HG02798 (cell line): ENCODE measurements around the gene HDHD3.
"Not testable (repeated sequence)": the region's sequence is repeated elsewhere in the genome, so short reads cannot be mapped to it uniquely, and the experiment has no call there.

Source experiments
- ATAC-seq: cut with Tn5 transposase; IDR thresholded peaks from one replicate; pipeline ENCODE4 v1.9.1; 2021; ENCODE audit warnings: mild to moderate bottlenecking; ENCODE audit not compliant: unreplicated experiment, poor library complexity

The HDHD3 gene

DNA sequence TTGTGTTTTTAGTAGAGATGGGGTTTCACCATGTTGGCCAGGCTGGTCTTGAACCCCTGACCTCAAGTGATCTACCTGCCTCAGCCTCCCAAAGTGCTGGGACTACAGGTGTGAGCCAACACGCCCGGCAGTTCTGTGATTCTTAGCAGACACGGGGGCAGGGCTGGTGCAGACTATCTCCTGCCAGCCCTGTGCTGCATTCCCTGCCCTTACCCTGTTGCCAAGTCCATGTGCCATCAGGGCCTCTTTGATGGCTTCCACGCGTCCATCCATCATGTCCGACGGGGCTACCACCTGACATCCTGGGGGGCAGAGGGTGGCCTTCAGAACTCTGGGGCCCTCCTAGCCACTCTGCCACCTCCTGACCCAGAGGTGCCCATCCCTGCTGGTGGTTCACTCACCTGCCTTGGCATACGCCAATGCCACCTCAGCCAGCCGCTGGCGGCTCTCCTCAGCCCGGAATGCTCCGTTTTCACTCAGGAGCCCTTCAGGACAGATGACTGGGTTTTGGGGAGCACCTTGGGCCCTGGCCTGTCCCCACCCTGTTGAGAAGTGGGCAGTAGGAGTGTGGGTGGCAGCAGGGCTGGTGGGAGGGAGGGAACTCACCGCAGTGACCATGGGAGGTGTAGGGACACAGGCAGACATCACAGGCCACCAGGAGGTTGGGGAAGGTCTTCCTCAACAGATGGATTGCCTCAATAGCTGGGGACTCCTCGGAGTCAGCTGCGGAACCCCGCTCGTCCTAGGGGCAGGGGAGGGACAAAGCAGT, 13.6 kb upstream of the HDHD3 start:
- ATAC-seq, result no peak

- no peak for ATAC-seq
Observed at GRCh38 chr9:113389451-113389850, 12.7 kb upstream of the HDHD3 start.

GRCh38 chr9:113388833-113389232, 12.0 kb upstream of the HDHD3 start:
- no peak for ATAC-seq

DNA sequence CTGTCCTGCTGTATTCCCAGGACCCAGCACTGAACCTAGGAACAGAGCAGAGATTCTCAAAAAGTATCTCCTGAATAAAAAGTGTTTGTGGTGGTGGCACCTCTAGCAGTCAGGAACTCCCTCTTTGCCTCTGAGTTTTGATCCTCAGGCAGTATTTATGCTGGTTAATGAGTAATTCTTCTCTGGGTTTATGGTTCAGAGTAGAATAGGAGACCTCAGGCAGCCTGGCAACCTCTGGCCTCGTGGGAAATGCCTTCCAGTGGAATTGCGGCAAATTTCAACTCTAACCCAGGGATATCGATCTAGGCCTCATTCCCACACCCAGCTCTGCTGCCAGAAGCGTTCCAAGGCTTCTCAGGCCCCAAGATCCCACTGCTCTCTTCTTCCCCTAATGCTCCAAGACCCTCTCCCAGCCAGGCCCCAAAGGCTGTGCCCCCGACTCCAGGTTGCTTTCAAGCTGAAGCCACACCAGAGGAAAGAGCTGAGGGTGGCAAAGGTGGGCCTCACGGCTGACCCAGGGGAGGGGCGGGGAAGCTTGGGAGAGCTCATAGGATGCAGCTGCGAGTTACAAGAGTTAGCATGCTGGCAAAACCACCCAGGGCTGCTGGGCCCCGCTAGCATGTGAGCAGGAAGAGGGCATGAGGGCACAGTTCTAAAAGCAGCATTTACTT, 10.9 kb upstream of the HDHD3 start:
- no peak for ATAC-seq

GRCh38 chr9:113386571-113387393, 10.0 kb upstream of the HDHD3 start:
- no peak for ATAC-seq

- no peak for ATAC-seq
Observed at GRCh38 chr9:113381909-113382411, 5.2 kb upstream of the HDHD3 start.

- ATAC-seq, result not testable (repeated sequence)
Observed at GRCh38 chr9:113381441-113381840, 4.7 kb upstream of the HDHD3 start.

DNA sequence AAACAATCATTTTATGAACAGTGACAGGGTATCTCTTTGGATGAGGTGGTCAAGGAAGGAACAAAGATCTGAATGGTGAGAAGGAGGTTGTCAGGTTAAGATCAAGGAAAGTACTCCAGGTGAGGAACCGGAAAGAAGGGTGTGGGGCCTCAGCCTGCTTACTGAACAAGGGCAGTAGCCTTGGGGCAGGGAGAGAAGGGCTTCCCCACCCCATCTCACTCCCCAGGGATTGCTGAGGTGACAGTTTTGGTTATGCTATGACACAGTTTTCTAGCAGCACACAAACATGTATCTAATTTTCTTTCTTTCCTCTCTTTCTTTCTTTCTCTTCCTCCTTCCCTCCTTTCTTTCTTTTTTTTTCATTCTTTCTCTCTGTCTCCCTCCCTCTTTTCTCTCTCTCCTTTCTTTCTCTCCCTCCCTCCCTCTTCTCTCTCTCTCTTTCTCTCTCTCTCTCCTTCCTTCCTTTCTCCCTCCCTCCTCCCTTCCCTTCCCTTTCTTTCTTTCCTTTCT, 4.1 kb upstream of the HDHD3 start:
- ATAC-seq, result peak; percentile 53

- ATAC-seq, result not testable (repeated sequence)
Observed at GRCh38 chr9:113379829-113380210, 3.0 kb upstream of the HDHD3 start.

DNA sequence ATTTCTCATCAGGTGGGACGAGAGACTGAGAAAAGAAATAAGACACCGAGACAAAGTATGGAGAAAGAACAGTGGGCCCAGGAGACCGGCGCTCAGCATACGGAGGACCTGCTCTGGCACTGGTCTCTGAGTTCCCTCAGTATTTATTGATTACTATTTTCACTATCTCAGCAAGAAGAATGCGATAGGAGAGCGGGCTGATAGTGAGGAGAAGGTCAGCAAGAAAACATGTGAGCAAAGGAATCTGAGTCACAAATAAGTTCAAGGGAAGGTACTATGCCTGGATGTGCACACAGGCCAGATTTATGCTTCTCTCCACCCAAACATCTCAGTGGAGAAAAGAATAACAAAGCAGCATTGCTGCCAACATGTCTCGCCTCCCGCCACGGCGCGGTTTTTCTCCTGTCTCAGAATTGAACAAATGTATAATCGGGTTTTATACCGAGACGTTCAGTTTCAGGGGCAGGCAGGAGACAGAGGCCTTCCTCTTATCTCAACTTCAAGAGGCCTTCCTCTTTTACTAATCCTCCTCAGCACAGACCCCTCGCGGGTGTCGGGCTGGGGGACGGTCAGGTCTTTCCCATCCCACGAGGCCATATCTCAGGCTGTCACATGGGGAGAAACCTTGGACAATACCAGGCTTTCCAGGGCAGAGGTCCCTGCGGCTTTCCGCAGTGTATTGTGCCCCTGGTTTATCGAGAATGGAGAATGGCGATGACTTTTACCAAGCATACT, 2.5 kb upstream of the HDHD3 start:
- not testable (repeated sequence) for ATAC-seq

DNA sequence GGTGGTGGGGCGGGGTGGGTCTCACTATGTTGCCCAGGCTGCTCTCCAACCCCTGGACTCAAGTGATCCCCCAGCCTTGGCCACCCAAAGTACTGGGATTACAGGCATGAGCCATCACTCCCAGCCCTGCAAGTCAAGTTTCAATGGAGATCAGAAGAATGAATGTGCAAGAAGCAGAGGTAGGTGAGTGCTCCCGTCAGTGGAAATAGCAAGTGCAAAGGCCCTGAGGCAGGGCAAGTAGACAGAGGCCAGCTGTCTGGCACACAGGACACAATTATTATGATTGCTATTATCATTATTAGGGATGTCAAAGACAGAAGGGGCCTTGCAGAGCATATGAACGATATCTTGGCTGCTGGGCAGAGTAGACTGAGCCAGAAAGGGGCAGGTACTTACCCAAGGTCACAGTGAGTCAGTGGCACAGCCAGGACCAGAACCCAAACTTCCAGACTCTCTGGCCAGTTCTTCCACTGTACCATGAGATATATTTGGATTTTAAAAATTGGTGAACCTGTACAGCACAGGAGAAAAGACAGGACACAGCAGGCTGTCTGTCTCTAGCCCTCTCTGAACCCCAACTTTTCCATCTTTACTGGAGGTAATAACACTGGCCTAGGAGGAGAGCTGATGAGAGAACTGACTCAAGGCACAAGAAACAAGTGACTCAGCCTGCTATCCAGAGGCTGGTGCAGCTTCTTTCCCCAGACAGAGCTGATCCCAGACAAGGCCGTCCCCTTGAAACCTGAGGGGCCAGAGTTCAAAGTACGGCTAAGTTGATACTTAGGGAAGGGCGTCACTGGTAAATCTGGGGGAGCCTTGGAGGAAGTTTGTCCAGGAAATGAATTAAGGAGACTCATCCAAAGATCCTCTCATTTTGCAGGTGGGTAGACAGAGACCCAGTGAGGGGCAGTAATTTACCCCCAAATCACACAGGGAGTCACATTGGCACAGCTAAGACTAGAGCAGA, 1.4 kb downstream of the HDHD3 start:
- no peak for ATAC-seq

DNA sequence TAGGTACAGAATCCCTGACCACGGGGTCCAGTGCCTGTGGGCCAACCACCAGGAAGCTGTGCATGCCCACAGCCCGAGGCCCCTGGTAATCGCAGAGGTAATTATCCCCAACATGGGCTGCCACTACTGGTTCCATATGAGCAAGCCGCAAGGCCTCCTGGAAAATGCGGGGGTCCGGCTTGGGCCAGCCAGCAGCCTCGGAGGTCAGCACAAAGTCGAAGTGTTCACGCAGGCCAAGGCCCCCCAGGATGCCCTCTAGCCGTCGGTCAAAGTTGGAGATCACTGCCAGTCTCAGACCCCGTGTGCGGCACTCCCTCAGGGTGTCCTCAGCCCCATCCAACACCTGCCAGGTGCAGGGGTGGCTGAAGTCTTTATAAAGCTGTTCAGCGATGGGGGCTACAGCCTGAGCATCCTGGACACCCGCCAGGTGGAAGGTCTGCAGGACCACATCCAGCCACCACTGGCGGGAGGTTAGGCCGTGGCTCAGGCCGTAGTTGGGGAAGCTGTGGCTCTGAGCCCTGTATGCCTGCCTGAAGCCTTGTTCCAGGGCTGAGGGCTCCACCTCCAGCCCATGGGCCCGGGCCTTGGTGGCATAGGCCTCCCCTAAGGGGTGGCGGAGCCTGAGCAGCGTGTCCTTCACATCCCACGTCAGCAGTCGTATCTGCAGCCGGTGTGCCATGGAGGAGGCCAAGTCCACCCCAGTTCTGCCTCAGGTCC, 3.0 kb downstream of the HDHD3 start:
- ATAC-seq, result no peak

GRCh38 chr9:113373256-113373655, 3.5 kb downstream of the HDHD3 start:
- ATAC-seq, result no peak

DNA sequence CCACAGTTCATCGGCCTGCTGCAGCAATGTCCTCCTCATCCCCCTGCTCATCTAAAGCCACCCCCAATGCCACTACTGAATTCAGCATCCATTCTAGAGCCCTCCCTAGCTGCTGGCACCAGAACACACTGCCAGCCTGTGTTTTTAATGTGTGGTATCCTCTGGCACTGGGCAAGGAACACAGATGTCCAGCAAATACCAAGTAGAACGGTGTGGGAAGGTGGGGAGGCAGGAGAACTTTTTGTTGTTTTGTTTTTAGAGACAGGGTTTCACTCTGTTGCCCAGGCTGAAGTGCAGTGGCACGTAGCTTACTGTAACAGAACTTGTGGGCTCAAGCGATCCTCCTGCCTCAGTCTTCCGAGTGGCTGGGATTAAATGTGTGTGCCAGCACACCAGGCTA, 4.7 kb downstream of the HDHD3 start:
- ATAC-seq, result no peak

DNA sequence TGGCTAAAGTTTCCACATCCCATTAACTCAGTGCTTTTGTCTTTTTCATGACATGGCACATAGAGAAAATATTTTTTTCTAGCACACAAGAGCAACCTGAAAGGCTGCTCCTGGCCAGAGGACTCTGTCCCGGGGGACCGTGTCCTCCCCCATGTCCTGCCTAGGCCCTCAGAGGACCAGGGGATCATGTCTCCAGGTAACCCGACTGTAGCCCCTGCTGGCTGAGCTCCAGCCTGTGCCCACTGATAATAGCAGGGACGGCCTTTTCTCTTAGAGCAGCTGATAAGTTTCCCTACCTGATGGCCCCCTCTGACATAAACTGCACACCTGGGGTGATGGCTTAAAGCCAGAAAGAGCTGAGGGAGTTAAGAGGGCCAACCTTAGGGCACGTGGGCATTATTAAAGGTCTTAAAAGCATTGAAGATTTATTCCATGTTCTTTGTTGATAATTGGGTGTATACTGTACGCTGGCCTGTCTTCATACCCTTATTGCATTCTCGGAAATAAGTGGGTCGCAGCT, 5.9 kb downstream of the HDHD3 start:
- ATAC-seq, result no peak

DNA sequence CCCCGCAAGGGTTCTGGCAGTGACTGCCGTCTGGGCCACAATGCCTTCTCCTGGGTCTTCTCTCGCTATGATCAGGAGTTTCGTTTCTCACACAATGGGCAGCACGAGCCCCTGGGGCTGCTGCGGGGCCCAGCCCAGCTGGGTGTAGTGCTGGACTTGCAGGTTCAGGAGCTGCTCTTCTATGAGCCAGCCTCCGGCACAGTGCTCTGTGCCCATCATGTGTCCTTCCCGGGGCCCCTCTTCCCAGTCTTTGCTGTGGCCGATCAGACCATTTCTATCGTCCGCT, 7.0 kb downstream of the HDHD3 start:
- ATAC-seq, result no peak

DNA sequence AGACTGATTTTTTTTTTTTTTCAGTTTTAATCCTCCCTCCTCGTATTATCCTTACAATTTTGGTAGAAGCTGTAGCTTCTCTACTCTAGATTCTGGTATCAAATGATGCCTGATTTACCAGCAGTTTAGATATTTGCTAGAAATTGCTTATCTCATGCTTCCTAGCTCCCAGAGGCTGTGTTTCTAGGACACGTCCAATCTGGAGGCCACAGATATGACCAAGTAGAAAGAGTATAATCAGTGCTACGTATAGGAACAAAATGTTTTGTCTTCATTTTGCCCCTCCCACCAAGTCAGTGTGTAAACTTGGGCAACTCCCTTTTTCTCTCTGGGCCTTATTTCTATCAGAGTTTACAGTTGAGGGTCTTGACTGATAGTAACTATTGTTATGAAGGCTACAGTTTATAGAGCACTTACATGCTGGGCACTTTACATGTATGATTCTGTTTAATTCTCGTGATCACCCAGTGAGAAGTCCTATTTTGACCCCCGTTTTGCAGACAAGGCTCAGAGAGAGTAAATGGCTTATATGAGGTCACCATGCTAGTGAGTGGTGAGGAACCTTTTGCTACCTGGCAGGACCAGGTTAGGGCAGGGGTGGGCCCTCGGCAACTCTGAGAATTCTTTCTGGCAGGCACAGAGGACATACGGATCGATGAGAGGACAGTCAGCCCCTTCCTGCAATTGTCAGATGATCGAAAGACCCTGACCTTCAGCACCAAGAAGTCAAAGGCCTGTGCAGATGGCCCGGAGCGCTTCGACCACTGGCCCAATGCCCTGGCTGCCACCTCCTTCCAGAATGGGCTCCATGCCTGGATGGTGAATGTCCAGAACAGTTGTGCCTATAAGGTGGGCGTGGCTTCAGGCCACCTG, 7.6 kb downstream of the HDHD3 start:
- ATAC-seq, result no peak
